ENCODE results near the gene SMIM13.

Gene SMIM13

GRCh38 chr6:11093626-11094410 lies at the start of gene SMIM13:
Gene SMIM13 (plus strand): TSS chr6:11093834. CDS start chr6:11094314, 480 bp downstream.
- DNase-seq (ENCODE audit: low read depth in 2 of 2): peak; percentile 87 to 89

GRCh38 chr6:11043961-11044711 lies 49.5 kb upstream of the SMIM13 start, which contains the start of gene ELOVL2:
Gene ELOVL2 (minus strand): TSS chr6:11044305. CDS start chr6:11044230, 75 bp downstream.
- no peak for DNase-seq (ENCODE audit: low read depth in 2 of 2)

- no peak for DNase-seq (ENCODE audit: low read depth in 2 of 2)
Measured at GRCh38 chr6:11044712-11045167, 48.9 kb upstream of the SMIM13 start.

GRCh38 chr6:11050731-11051130 lies 42.9 kb upstream of the SMIM13 start:
- no peak for DNase-seq (ENCODE audit: low read depth in 2 of 2)

GRCh38 chr6:11053307-11053706 lies 40.3 kb upstream of the SMIM13 start:
- DNase-seq (ENCODE audit: low read depth in 2 of 2): no peak

- DNase-seq (ENCODE audit: low read depth in 2 of 2): no peak
Measured at GRCh38 chr6:11054722-11055121, 38.9 kb upstream of the SMIM13 start.

GRCh38 chr6:11055127-11055627 lies 38.5 kb upstream of the SMIM13 start:
- no peak for DNase-seq (ENCODE audit: low read depth in 2 of 2)

- DNase-seq (ENCODE audit: low read depth in 2 of 2): no peak
Measured at GRCh38 chr6:11056871-11057270, 36.8 kb upstream of the SMIM13 start.

- no peak for DNase-seq (ENCODE audit: low read depth in 2 of 2)
Measured at GRCh38 chr6:11058406-11058805, 35.2 kb upstream of the SMIM13 start.

- no peak for DNase-seq (ENCODE audit: low read depth in 2 of 2)
Measured at GRCh38 chr6:11062083-11062482, 31.6 kb upstream of the SMIM13 start.

- DNase-seq (ENCODE audit: low read depth in 2 of 2): no peak
Measured at GRCh38 chr6:11062715-11063114, 30.9 kb upstream of the SMIM13 start.

- no peak for DNase-seq (ENCODE audit: low read depth in 2 of 2)
Measured at GRCh38 chr6:11064836-11065235, 28.8 kb upstream of the SMIM13 start.

GRCh38 chr6:11065436-11066202 lies 28.0 kb upstream of the SMIM13 start:
- DNase-seq (ENCODE audit: low read depth in 2 of 2): no peak

- DNase-seq (ENCODE audit: low read depth in 2 of 2): no peak
Measured at GRCh38 chr6:11066505-11067347, 26.9 kb upstream of the SMIM13 start.

GRCh38 chr6:11067348-11067747 lies 26.3 kb upstream of the SMIM13 start:
- no peak for DNase-seq (ENCODE audit: low read depth in 2 of 2)

GRCh38 chr6:11069760-11070159 lies 23.9 kb upstream of the SMIM13 start:
- no peak for DNase-seq (ENCODE audit: low read depth in 2 of 2)

GRCh38 chr6:11072101-11072500 lies 21.5 kb upstream of the SMIM13 start:
- DNase-seq (ENCODE audit: low read depth in 2 of 2): no peak

GRCh38 chr6:11076540-11076939 lies 17.1 kb upstream of the SMIM13 start:
- DNase-seq (ENCODE audit: low read depth in 2 of 2): no peak

- DNase-seq (ENCODE audit: low read depth in 2 of 2): no peak
Measured at GRCh38 chr6:11078266-11078665, 15.4 kb upstream of the SMIM13 start.

- no peak for DNase-seq (ENCODE audit: low read depth in 2 of 2)
Measured at GRCh38 chr6:11080296-11080695, 13.3 kb upstream of the SMIM13 start.

GRCh38 chr6:11083491-11083890 lies 10.1 kb upstream of the SMIM13 start:
- DNase-seq (ENCODE audit: low read depth in 2 of 2): no peak
